ENCODE results near the gene FHL3. TPM values are rescaled to one million over a fixed set of nuclear protein-coding genes. Genes with fewer than 3 reads are reported as not detected.
A peak's percentile ranks its signal among the peaks of the same experiment; 100 is the strongest.

FHL3 gene
- total and polyA plus RNA-seq, 2 donors: 4.0 to 18.7 TPM

- no peak for DNase-seq (ENCODE audit: low read depth in 6 of 9, low spot score in 9 of 9)
- 97% methylated on average over 9 of the region's 9 CpGs for WGBS
- peaks cover 0 to 2% of the 10 kb centered on the region in 2 donors for H3K36me3 ChIP-seq (ENCODE audit: control insufficient read depth in 2 of 2, insufficient read depth in 2 of 2, low read length in 1 of 2)
- H3K27ac ChIP-seq (ENCODE audit: low read depth in 1 of 2, low read length in 1 of 2): no peak overlapping the region
- H3K9me3 ChIP-seq (ENCODE audit: control insufficient read depth in 2 of 2, insufficient read depth in 1 of 2, low read length in 1 of 2): no peaks in the 10 kb centered on the region
- H3K4me3 ChIP-seq (ENCODE audit: low read length in 2 of 2): no peak overlapping the region
- peaks cover 0 to 7% of the 10 kb centered on the region in 2 donors for H3K27me3 ChIP-seq (ENCODE audit: control insufficient read depth in 2 of 2, insufficient read depth in 1 of 2, low read length in 1 of 2)
- peaks cover 6 to 48% of the 10 kb centered on the region in 2 donors for H3K4me1 ChIP-seq (ENCODE audit: control insufficient read depth in 2 of 2, insufficient read depth in 2 of 2, low read length in 2 of 2)
Observed at GRCh38 chr1:37998089-37998808, 7.1 kb downstream of the FHL3 start.

- Histone ChIP-seq H3K27me3 (ENCODE audit: control insufficient read depth in 2 of 2, insufficient read depth in 1 of 2, low read length in 1 of 2) (peaks cover 0 to 7% of the 10 kb centered on the region in 2 donors), H3K4me3 (ENCODE audit: low read length in 2 of 2) (no peak overlapping the region), H3K4me1 (ENCODE audit: control insufficient read depth in 2 of 2, insufficient read depth in 2 of 2, low read length in 2 of 2) (peaks cover 6 to 48% of the 10 kb centered on the region in 2 donors), H3K36me3 (ENCODE audit: control insufficient read depth in 2 of 2, insufficient read depth in 2 of 2, low read length in 1 of 2) (peaks cover 0 to 2% of the 10 kb centered on the region in 2 donors), H3K27ac (ENCODE audit: low read depth in 1 of 2, low read length in 1 of 2) (no peak overlapping the region), H3K9me3 (ENCODE audit: control insufficient read depth in 2 of 2, insufficient read depth in 1 of 2, low read length in 1 of 2) (no peaks in the 10 kb centered on the region)
- DNase-seq (ENCODE audit: low read depth in 6 of 9, low spot score in 9 of 9): no peak
- 94% methylated on average over 25 of the region's 25 CpGs for WGBS
Observed at GRCh38 chr1:37997256-37998088, 7.8 kb downstream of the FHL3 start.

DNA sequence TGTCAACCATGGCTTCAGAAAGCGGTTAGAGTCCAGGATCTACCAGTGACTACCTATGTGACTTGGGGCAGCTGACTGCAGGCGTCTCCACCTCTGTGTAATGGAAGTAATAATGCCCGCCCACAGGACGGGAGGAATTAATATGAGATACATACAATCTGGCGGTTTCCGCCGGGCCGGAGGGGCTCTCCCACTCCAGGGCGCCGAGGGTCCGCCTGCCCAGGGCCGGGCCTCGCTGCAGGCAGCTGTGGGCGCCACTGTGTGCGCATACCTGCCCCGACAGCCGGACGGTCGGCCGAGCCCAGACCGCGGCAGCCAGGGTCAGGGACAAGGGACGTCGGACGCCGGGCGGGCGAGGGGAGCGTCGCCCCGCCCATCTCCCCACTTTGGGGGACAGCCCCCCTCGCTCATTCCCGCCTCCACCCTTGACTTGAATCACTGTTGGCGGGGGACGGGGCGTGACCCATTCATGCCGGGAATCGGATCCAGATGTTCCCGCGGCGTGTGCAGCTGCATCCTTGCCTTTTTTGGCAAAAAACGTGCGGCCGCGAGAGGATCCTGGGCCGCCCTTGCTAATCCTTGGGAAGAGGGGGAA lies 9.5 kb downstream of the FHL3 start:
- peak overlapping the region; percentile 57 to 60 for H3K27ac ChIP-seq (ENCODE audit: low read depth in 1 of 2, low read length in 1 of 2)
- DNase-seq (ENCODE audit: low read depth in 6 of 9, low spot score in 9 of 9): no peak
- peaks cover 6 to 38% of the 10 kb centered on the region in 2 donors for H3K4me1 ChIP-seq (ENCODE audit: control insufficient read depth in 2 of 2, insufficient read depth in 2 of 2, low read length in 2 of 2)
- 36% methylated on average over 46 of the region's 46 CpGs for WGBS
- peak overlapping the region; percentile 13 to 55 for H3K4me3 ChIP-seq (ENCODE audit: low read length in 2 of 2)
- H3K27me3 ChIP-seq (ENCODE audit: control insufficient read depth in 2 of 2, insufficient read depth in 1 of 2, low read length in 1 of 2): peaks cover 0 to 7% of the 10 kb centered on the region in 2 donors
- H3K36me3 ChIP-seq (ENCODE audit: control insufficient read depth in 2 of 2, insufficient read depth in 2 of 2, low read length in 1 of 2): peaks cover 0 to 2% of the 10 kb centered on the region in 2 donors
- H3K9me3 ChIP-seq (ENCODE audit: control insufficient read depth in 2 of 2, insufficient read depth in 1 of 2, low read length in 1 of 2): no peaks in the 10 kb centered on the region

DNA sequence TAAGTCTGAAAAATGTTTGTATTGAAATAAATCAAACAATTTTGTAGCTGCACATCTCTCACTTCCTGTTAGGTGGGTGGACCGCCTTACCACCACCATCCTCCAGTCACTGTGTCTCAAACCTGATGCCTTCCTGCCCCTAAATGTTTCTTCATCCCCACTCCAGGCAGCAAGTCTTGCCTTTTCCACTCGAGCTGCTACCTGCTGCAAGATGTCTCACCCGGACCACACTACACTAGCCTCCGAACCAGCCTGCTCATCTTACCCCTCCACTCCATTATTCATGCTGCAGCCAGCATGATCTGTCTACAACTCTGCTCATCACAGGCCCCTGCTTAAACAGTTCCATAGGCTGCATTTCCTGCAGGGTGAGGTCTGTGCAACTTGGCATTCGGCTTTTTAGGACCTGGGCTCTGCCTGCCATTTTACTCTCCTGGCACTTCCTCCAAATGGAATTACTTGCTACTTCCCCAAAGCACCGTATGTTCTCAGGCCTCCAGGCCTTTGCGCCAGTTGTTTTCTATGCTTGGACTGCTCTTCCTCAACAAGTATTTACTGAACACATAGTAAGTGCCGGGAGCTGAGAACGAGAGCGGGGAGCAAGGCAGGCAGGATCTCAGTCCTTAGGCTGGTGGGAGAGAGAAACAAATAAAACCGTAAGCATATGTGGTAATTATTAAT lies 10.3 kb downstream of the FHL3 start:
- peaks cover 0 to 2% of the 10 kb centered on the region in 2 donors for H3K36me3 ChIP-seq (ENCODE audit: control insufficient read depth in 2 of 2, insufficient read depth in 2 of 2, low read length in 1 of 2)
- whole genome bisulfite sequencing: 79% methylated on average over 11 of the region's 11 CpGs
- peaks cover 3 to 33% of the 10 kb centered on the region in 2 donors for H3K4me1 ChIP-seq (ENCODE audit: control insufficient read depth in 2 of 2, insufficient read depth in 2 of 2, low read length in 2 of 2)
- H3K27me3 ChIP-seq (ENCODE audit: control insufficient read depth in 2 of 2, insufficient read depth in 1 of 2, low read length in 1 of 2): peaks cover 0 to 7% of the 10 kb centered on the region in 2 donors
- no peak for DNase-seq (ENCODE audit: low read depth in 6 of 9, low spot score in 9 of 9)
- H3K9me3 ChIP-seq (ENCODE audit: control insufficient read depth in 2 of 2, insufficient read depth in 1 of 2, low read length in 1 of 2): no peaks in the 10 kb centered on the region
- peak overlapping the region; percentile 37 to 83 for H3K27ac ChIP-seq (ENCODE audit: low read depth in 1 of 2, low read length in 1 of 2)
- peak overlapping the region; percentile 13 to 55 for H3K4me3 ChIP-seq (ENCODE audit: low read length in 2 of 2)

GRCh38 chr1:37989361-37989930 lies 15.9 kb downstream of the FHL3 start:
- Histone ChIP-seq H3K4me1 (ENCODE audit: control insufficient read depth in 2 of 2, insufficient read depth in 2 of 2, low read length in 2 of 2) (peaks cover 0 to 6% of the 10 kb centered on the region in 2 donors), H3K4me3 (ENCODE audit: low read length in 2 of 2) (peak overlapping the region; percentile 80 to 98), H3K27me3 (ENCODE audit: control insufficient read depth in 2 of 2, insufficient read depth in 1 of 2, low read length in 1 of 2) (no peaks in the 10 kb centered on the region), H3K36me3 (ENCODE audit: control insufficient read depth in 2 of 2, insufficient read depth in 2 of 2, low read length in 1 of 2) (peaks cover 13 to 31% of the 10 kb centered on the region in 2 donors), H3K9me3 (ENCODE audit: control insufficient read depth in 2 of 2, insufficient read depth in 1 of 2, low read length in 1 of 2) (no peaks in the 10 kb centered on the region), H3K27ac (ENCODE audit: low read depth in 1 of 2, low read length in 1 of 2) (peak overlapping the region; percentile 66 to 68)
- under 1% methylated on average over 30 of the region's 30 CpGs for WGBS
- peak in 1 of 9 donors; percentile 57 for DNase-seq (ENCODE audit: low read depth in 6 of 9, low spot score in 9 of 9)

- no peak overlapping the region for H3K4me3 ChIP-seq (ENCODE audit: low read length in 2 of 2)
- no peak for DNase-seq (ENCODE audit: low read depth in 6 of 9, low spot score in 9 of 9)
- H3K27ac ChIP-seq (ENCODE audit: low read depth in 1 of 2, low read length in 1 of 2): no peak overlapping the region
- no peaks in the 10 kb centered on the region for H3K27me3 ChIP-seq (ENCODE audit: control insufficient read depth in 2 of 2, insufficient read depth in 1 of 2, low read length in 1 of 2)
- peaks cover 0 to 6% of the 10 kb centered on the region in 2 donors for H3K4me1 ChIP-seq (ENCODE audit: control insufficient read depth in 2 of 2, insufficient read depth in 2 of 2, low read length in 2 of 2)
- peaks cover 26 to 37% of the 10 kb centered on the region in 2 donors for H3K36me3 ChIP-seq (ENCODE audit: control insufficient read depth in 2 of 2, insufficient read depth in 2 of 2, low read length in 1 of 2)
- H3K9me3 ChIP-seq (ENCODE audit: control insufficient read depth in 2 of 2, insufficient read depth in 1 of 2, low read length in 1 of 2): no peaks in the 10 kb centered on the region
- 74% methylated on average over 1 of the region's 1 CpG for WGBS
Observed at GRCh38 chr1:37987679-37988078, 17.6 kb downstream of the FHL3 start.

- no peaks in the 10 kb centered on the region for H3K4me1 ChIP-seq (ENCODE audit: control insufficient read depth in 2 of 2, insufficient read depth in 2 of 2, low read length in 2 of 2)
- WGBS: over 99% methylated on average over 2 of the region's 2 CpGs
Observed at GRCh38 chr1:37983546-37983945, 21.8 kb downstream of the FHL3 start.

GRCh38 chr1:37978541-37978940 lies 26.8 kb downstream of the FHL3 start:
- H3K4me3 ChIP-seq (ENCODE audit: low read length in 2 of 2): no peak overlapping the region
- no peaks in the 10 kb centered on the region for H3K27me3 ChIP-seq (ENCODE audit: control insufficient read depth in 2 of 2, insufficient read depth in 1 of 2, low read length in 1 of 2)
- WGBS: 98% methylated on average over 4 of the region's 4 CpGs
- H3K4me1 ChIP-seq (ENCODE audit: control insufficient read depth in 2 of 2, insufficient read depth in 2 of 2, low read length in 2 of 2): no peaks in the 10 kb centered on the region
- H3K36me3 ChIP-seq (ENCODE audit: control insufficient read depth in 2 of 2, insufficient read depth in 2 of 2, low read length in 1 of 2): peaks cover 57 to 62% of the 10 kb centered on the region in 2 donors
- DNase-seq (ENCODE audit: low read depth in 6 of 9, low spot score in 9 of 9): no peak
- no peak overlapping the region for H3K27ac ChIP-seq (ENCODE audit: low read depth in 1 of 2, low read length in 1 of 2)
- no peaks in the 10 kb centered on the region for H3K9me3 ChIP-seq (ENCODE audit: control insufficient read depth in 2 of 2, insufficient read depth in 1 of 2, low read length in 1 of 2)

More at GRCh38 chr1:37983546-37983945, 21.8 kb downstream of the FHL3 start:
- Histone ChIP-seq H3K36me3 (ENCODE audit: control insufficient read depth in 2 of 2, insufficient read depth in 2 of 2, low read length in 1 of 2) (peaks cover 54 to 67% of the 10 kb centered on the region in 2 donors), H3K4me3 (ENCODE audit: low read length in 2 of 2) (no peak overlapping the region), H3K27ac (ENCODE audit: low read depth in 1 of 2, low read length in 1 of 2) (no peak overlapping the region), H3K27me3 (ENCODE audit: control insufficient read depth in 2 of 2, insufficient read depth in 1 of 2, low read length in 1 of 2) (no peaks in the 10 kb centered on the region), H3K9me3 (ENCODE audit: control insufficient read depth in 2 of 2, insufficient read depth in 1 of 2, low read length in 1 of 2) (no peaks in the 10 kb centered on the region)
- no peak for DNase-seq (ENCODE audit: low read depth in 6 of 9, low spot score in 9 of 9)

All from thymus (tissue), 11 donors.